ENCODE results near the gene CAP2. TPM values are rescaled to one million over a fixed set of nuclear protein-coding genes. Genes with fewer than 3 reads are reported as not detected.

Gene CAP2
- total and polyA plus RNA-seq, 8 donors, result 6.5 to 10.6 (median 8.0) TPM

DNA sequence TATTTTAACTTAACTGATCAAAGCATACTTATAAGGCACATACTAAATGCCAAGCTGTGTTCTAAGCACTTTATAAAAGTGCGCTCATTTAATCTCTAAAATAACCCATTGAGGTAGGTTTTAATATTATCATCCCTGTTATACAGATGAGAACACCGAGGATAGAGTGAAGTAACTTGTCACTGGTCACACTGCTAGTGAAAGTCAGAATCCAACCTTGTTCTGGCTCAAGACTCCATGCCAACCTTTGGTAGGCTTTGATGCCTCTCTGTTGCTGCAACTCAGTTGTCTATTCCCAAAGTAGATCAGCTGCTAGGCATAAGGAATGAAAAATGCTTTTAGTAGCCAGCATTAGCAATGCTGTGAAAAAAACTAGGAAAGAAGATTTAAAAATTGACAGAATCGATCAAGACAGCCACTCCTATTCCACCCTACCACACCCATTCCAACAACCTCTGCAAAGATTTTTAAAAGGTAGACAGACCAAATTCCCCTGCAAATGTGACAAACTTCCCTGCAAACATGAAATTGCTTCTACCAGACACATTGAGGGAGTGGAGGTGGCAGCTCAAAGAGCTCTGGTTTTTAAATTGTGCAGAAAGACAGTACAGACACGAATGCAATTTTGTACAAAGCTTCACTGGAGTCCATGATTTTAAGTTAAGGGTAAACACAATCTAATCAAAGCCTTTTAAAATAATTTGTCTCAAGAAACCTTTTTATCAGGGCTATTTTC is 39.8 kb upstream of the CAP2 start:
- TF ChIP-seq, protein P1, sequence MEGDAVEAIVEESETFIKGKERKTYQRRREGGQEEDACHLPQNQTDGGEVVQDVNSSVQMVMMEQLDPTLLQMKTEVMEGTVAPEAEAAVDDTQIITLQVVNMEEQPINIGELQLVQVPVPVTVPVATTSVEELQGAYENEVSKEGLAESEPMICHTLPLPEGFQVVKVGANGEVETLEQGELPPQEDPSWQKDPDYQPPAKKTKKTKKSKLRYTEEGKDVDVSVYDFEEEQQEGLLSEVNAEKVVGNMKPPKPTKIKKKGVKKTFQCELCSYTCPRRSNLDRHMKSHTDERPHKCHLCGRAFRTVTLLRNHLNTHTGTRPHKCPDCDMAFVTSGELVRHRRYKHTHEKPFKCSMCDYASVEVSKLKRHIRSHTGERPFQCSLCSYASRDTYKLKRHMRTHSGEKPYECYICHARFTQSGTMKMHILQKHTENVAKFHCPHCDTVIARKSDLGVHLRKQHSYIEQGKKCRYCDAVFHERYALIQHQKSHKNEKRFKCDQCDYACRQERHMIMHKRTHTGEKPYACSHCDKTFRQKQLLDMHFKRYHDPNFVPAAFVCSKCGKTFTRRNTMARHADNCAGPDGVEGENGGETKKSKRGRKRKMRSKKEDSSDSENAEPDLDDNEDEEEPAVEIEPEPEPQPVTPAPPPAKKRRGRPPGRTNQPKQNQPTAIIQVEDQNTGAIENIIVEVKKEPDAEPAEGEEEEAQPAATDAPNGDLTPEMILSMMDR (IDR thresholded peaks at IDR 0.05), result no peak
- Histone ChIP-seq H3K4me1 (no peaks in the 10 kb centered on the region), H3K27me3 (no peaks in the 10 kb centered on the region), H3K36me3 (no peaks in the 10 kb centered on the region), H3K9me3 (no peaks in the 10 kb centered on the region), H3K27ac (no peak overlapping the region), H3K4me3 (no peak overlapping the region)
- intact Hi-C loops (cut with DNase I), result no loop called here
- ATAC-seq (no peak), DNase-seq (no peak)

DNA sequence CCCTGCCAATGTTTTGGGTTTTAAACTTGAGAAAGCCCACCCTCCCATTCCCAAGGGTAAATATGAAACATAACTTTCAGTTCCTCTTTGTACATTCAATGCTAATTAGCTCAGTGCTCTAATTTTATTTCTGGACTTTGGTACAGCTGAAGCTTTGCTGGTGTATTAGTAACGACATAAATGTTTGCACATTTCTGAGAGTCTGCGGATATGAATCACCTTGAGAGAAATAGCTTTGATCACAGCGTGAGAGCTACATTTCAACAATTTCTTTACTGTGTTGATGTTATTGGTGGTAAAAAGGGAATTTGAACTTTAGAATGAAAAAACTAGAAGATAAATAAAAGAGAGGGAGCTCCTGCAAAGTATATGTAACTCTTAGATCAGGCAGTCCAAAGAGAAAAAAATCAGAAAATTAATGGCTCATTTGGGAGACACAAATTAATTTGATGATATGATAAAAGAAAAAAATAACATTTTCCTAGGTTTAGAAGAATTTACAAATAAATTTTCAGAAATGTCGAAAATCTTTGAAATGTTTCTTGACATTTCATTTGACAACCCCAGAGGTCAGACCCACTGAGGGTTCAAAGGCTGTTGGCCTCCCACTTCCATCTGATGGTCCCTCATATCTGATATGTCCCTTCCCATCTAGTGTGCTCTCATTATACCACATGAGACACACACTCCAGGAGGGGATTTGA is 38.5 kb upstream of the CAP2 start:
- Histone ChIP-seq H3K27ac (no peak overlapping the region), H3K9me3 (no peaks in the 10 kb centered on the region), H3K36me3 (no peaks in the 10 kb centered on the region), H3K4me3 (no peak overlapping the region), H3K4me1 (no peaks in the 10 kb centered on the region), H3K27me3 (no peaks in the 10 kb centered on the region)
- DNase-seq, result no peak
- TF ChIP-seq, protein P1 (IDR thresholded peaks at IDR 0.05), result no peak
- no peak for ATAC-seq
- intact Hi-C loops (cut with DNase I), result no loop called here

- ATAC-seq (no peak), DNase-seq (no peak)
- Histone ChIP-seq H3K4me1 (no peaks in the 10 kb centered on the region), H3K27me3 (no peaks in the 10 kb centered on the region), H3K4me3 (no peak overlapping the region), H3K27ac (no peak overlapping the region), H3K36me3 (no peaks in the 10 kb centered on the region), H3K9me3 (no peaks in the 10 kb centered on the region)
- intact Hi-C loops (cut with DNase I), result no loop called here
- TF ChIP-seq, protein P1 (IDR thresholded peaks at IDR 0.05), result no peak
Observed at GRCh38 chr6:17355404-17355774, 38.0 kb upstream of the CAP2 start.

- no peaks in the 10 kb centered on the region for H3K36me3 ChIP-seq
- ATAC-seq (no peak), DNase-seq (no peak)
- no peak overlapping the region for H3K4me3 ChIP-seq
- no peak overlapping the region for H3K27ac ChIP-seq
- intact Hi-C loops (cut with DNase I), result no loop called here
- no peaks in the 10 kb centered on the region for H3K27me3 ChIP-seq
- TF ChIP-seq, protein P1 (IDR thresholded peaks at IDR 0.05), result no peak
- no peaks in the 10 kb centered on the region for H3K9me3 ChIP-seq
- H3K4me1 ChIP-seq, result no peaks in the 10 kb centered on the region
Observed at GRCh38 chr6:17358515-17358914, 34.9 kb upstream of the CAP2 start.

- intact Hi-C loops (cut with DNase I), result no loop called here
- Histone ChIP-seq H3K9me3 (no peaks in the 10 kb centered on the region), H3K36me3 (no peaks in the 10 kb centered on the region), H3K4me1 (no peaks in the 10 kb centered on the region), H3K4me3 (no peak overlapping the region), H3K27me3 (no peaks in the 10 kb centered on the region), H3K27ac (no peak overlapping the region)
- DNase-seq (no peak), ATAC-seq (no peak)
- TF ChIP-seq, protein P1 (IDR thresholded peaks at IDR 0.05), result no peak
Observed at GRCh38 chr6:17360564-17360963, 32.8 kb upstream of the CAP2 start.
